Measurements from ENCODE around the gene UBA6. TPM values are rescaled to one million over a fixed set of nuclear protein-coding genes. Genes with fewer than 3 reads are reported as not detected.

Gene UBA6
- total RNA-seq, 2 donors from 2014 or later = 57.2 to 73.2 TPM

DNA sequence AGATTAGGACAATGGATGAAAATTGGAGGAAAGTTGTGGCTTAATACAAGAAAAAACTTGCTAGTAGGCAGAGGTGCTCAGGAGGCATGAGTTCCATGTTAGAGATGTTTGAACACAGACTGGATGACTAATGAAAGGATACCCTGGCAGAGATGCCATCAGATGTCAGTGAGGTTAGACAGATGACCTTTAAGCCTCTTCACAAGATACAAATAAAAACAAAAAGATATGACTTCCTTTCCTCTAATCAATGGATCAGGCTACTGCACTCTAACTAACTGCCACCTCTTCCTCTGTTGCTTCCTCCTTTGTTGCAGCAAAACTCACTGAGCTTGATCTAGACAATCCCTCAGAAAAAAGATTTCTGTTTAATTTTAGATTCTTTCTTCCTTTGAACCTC, 127.8 kb downstream of the UBA6 start:
- TF ChIP-seq, protein P1, sequence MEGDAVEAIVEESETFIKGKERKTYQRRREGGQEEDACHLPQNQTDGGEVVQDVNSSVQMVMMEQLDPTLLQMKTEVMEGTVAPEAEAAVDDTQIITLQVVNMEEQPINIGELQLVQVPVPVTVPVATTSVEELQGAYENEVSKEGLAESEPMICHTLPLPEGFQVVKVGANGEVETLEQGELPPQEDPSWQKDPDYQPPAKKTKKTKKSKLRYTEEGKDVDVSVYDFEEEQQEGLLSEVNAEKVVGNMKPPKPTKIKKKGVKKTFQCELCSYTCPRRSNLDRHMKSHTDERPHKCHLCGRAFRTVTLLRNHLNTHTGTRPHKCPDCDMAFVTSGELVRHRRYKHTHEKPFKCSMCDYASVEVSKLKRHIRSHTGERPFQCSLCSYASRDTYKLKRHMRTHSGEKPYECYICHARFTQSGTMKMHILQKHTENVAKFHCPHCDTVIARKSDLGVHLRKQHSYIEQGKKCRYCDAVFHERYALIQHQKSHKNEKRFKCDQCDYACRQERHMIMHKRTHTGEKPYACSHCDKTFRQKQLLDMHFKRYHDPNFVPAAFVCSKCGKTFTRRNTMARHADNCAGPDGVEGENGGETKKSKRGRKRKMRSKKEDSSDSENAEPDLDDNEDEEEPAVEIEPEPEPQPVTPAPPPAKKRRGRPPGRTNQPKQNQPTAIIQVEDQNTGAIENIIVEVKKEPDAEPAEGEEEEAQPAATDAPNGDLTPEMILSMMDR (IDR thresholded peaks at IDR 0.05) = no peak
- Histone ChIP-seq H3K9ac (ENCODE audit: low read depth in 2 of 2, low read length in 2 of 2) (no peak overlapping the region), H3K4me3 (no peak overlapping the region), H3K27ac (no peak overlapping the region), H3K9me3 (no peaks in the 10 kb centered on the region), H3K36me3 (no peaks in the 10 kb centered on the region), H3K4me1 (no peaks in the 10 kb centered on the region), H3K27me3 (no peaks in the 10 kb centered on the region)
- intact Hi-C loops (cut with DNase I) = no loop called here
- no peak for DNase-seq

DNA sequence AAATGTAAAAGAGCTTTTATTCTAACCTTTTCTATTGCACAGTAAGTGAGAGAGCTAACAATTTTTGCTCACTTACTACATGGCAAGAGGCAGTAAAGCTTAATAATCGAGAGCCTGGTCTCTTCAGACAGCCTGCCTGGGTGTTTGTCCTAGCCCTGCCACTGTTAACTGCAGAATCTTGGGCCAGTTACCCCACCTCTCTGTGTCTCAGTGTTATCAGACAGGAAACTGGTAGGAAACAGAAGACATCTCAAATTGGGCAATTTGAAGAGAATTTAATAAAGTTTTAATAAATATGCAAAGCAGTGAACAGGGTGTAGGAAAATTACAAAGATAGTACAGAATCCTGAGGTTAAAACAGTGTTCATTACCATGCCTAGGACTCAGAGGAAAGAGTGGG, 129.0 kb downstream of the UBA6 start:
- H3K27me3 ChIP-seq = no peaks in the 10 kb centered on the region
- no peak overlapping the region for H3K9ac ChIP-seq (ENCODE audit: low read depth in 2 of 2, low read length in 2 of 2)
- intact Hi-C loops (cut with DNase I) = no loop called here
- no peaks in the 10 kb centered on the region for H3K4me1 ChIP-seq
- H3K36me3 ChIP-seq = no peaks in the 10 kb centered on the region
- H3K4me3 ChIP-seq = no peak overlapping the region
- TF ChIP-seq, protein P1 (IDR thresholded peaks at IDR 0.05) = no peak
- H3K9me3 ChIP-seq = no peaks in the 10 kb centered on the region
- no peak overlapping the region for H3K27ac ChIP-seq
- DNase-seq = no peak

DNA sequence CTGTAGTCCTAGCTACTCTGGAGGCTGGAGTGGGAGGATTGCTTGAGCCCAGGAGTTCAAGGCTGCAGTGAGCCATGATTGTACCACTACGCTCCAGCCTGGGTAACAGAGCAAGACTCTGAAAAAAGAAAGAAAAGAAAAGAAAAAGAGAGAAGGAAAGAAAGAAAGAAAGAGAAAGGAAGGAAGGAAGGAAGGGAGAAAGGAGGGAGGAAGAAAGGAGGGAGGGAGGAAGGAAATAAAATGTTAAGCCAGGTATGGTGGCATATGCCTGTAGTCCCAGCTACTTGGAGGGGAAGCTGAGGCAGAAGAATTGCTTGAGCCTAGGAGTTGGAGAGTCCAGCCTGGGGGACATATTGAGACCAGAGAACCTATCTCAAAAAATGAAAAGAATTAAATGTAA, 130.4 kb downstream of the UBA6 start:
- H3K9ac ChIP-seq (ENCODE audit: low read depth in 2 of 2, low read length in 2 of 2) = no peak overlapping the region
- TF ChIP-seq, protein P1 (IDR thresholded peaks at IDR 0.05) = no peak
- no peaks in the 10 kb centered on the region for H3K9me3 ChIP-seq
- no peak for DNase-seq
- intact Hi-C loops (cut with DNase I) = no loop called here
- no peak overlapping the region for H3K4me3 ChIP-seq
- no peaks in the 10 kb centered on the region for H3K36me3 ChIP-seq
- H3K27me3 ChIP-seq = no peaks in the 10 kb centered on the region
- H3K4me1 ChIP-seq = no peaks in the 10 kb centered on the region
- H3K27ac ChIP-seq = no peak overlapping the region

DNA sequence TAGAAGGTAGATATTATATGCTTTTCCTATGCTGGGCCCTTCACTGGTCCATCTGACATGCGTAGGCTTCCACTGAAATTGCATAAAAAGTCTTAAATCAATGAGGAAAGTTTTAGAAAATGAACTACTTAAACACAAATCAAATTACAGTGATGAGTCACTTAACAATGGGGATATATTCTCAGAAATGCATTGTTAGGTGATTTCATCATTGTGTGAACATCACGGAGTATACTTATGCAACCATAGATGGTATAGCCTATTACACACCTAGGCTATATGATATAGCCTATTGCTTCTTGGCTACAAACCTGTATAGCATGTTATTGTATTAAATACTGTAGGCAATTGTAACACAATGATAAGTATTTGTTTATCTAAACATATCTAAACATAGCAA, 132.1 kb downstream of the UBA6 start:
- intact Hi-C loops (cut with DNase I) = no loop called here
- TF ChIP-seq, protein P1 (IDR thresholded peaks at IDR 0.05) = no peak
- no peak for DNase-seq
- H3K36me3 ChIP-seq = no peaks in the 10 kb centered on the region
- no peaks in the 10 kb centered on the region for H3K9me3 ChIP-seq
- H3K4me3 ChIP-seq = no peak overlapping the region
- H3K27me3 ChIP-seq = no peaks in the 10 kb centered on the region
- no peak overlapping the region for H3K27ac ChIP-seq
- no peak overlapping the region for H3K9ac ChIP-seq (ENCODE audit: low read depth in 2 of 2, low read length in 2 of 2)
- no peaks in the 10 kb centered on the region for H3K4me1 ChIP-seq

DNA sequence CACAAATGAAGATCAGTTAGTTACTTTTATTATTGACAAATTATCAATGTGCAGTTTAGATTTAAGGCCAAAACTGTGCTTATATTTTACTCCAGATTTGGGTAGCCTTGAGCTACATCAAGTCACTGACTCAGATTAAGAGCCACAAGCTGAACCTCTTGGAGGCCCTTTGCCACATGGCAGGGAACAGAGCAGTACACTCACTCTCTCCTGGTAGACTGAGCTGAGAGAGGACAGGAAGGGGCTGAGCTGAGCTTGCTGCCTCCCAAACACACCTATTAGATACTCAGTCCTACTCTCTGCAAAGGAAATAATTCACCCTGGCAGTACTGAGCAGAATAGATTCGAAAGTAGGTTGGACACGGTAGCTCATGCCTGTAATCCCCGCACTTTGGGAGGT, 134.6 kb downstream of the UBA6 start:
- intact Hi-C loops (cut with DNase I) = no loop called here
- no peak for DNase-seq
- Histone ChIP-seq H3K9me3 (no peaks in the 10 kb centered on the region), H3K4me1 (no peaks in the 10 kb centered on the region), H3K9ac (ENCODE audit: low read depth in 2 of 2, low read length in 2 of 2) (no peak overlapping the region), H3K27ac (no peak overlapping the region), H3K4me3 (no peak overlapping the region), H3K27me3 (no peaks in the 10 kb centered on the region), H3K36me3 (no peaks in the 10 kb centered on the region)
- TF ChIP-seq, protein P1 (IDR thresholded peaks at IDR 0.05) = no peak

DNA sequence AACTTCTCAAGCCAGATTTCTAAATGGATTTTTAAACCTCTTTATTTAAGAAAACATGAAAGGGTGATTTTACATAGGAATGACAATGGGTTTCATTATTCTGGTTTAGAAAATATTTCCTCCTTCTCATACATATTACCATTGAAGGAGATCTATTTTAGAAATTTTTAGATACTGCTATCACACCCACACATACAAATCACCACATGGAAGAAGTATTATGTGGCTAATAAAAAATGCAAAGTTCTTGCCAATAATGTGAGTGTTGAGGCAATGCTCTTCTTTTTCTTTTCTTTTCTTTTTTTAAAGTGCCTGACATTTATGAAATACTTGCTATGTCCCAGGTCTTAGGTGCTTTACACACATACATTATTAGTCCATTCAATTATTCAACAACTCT, 135.7 kb downstream of the UBA6 start:
- intact Hi-C loops (cut with DNase I) = no loop called here

More for the DNA sequence above, 135.7 kb downstream of the UBA6 start:
- H3K27me3 ChIP-seq = no peaks in the 10 kb centered on the region
- no peak overlapping the region for H3K4me3 ChIP-seq
- H3K27ac ChIP-seq = no peak overlapping the region
- no peak for DNase-seq
- H3K36me3 ChIP-seq = no peaks in the 10 kb centered on the region
- H3K4me1 ChIP-seq = no peaks in the 10 kb centered on the region
- H3K9me3 ChIP-seq = no peaks in the 10 kb centered on the region
- TF ChIP-seq, protein P1 (IDR thresholded peaks at IDR 0.05) = no peak
- no peak overlapping the region for H3K9ac ChIP-seq (ENCODE audit: low read depth in 2 of 2, low read length in 2 of 2)
